ENCODE measurements around the gene PANK4. TPM values are rescaled to one million over a fixed set of nuclear protein-coding genes. Genes with fewer than 3 reads are reported as not detected.

Gene PANK4
- total and polyA plus RNA-seq, 2 donors (not counting 3 experiments of a cell fraction or from before 2014, with no cell fraction given), result 22.1 to 34.0 TPM

DNA sequence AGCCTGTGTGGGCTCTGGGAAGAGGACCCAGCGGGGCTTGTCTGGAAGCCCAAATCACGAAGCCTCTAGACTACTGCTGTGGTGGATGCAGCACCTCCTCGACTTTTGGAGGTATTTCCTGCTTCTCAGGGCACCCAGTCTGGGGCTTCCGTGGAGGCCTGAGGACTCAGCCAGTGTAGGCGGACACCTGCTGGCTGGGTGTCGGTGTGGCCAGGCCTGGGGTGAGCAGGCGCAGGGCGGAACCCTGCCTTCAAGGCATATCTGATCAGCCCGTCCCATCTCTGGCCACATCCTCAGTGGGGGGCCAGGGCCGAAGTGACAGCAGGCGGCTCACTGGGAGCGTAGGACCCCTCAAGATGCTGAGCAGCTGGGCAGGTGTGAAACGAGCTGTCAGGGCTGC lies 43.4 kb downstream of the PANK4 start:
- ChIA-PET POLR2A (no interaction called here), CTCF (no interaction called here)
- Histone ChIP-seq H3K36me3 (ENCODE audit: control insufficient read depth in 2 of 2, extremely low read depth in 1 of 2, insufficient read depth in 2 of 2, low read length in 2 of 2) (no peaks in the 10 kb centered on the region), H2AFZ (ENCODE audit: low read depth, low read length) (no peak overlapping the region), H3K9me3 (replicated peaks; ENCODE audit: control insufficient read depth, insufficient read depth, low read length) (no peaks in the 10 kb centered on the region), H4K20me1 (replicated peaks; ENCODE audit: control insufficient read depth, extremely low read depth, insufficient read depth, low read length) (no peaks in the 10 kb centered on the region), H3K4me1 (ENCODE audit: control insufficient read depth, extremely low read depth, insufficient read depth, low read length) (no peaks in the 10 kb centered on the region), H3K4me2 (ENCODE audit: insufficient read depth, low read length) (no peak overlapping the region), H3K27ac (ENCODE audit: insufficient read depth, low read depth, low read length) (no peak overlapping the region), H3K79me2 (ENCODE audit: control insufficient read depth, insufficient read depth, low read length) (no peaks in the 10 kb centered on the region), H3K9ac (replicated peaks; ENCODE audit: extremely low read depth, insufficient read depth, low read length) (no peak overlapping the region), H3K4me3 (replicated peaks in 1 of 3; ENCODE audit: insufficient read depth in 1 of 3, low read depth in 1 of 3, low read length in 3 of 3) (no peak overlapping the region), H3K9me1 (replicated peaks; ENCODE audit: control insufficient read depth, extremely low read depth, insufficient read depth, low read length) (no peaks in the 10 kb centered on the region), H3K27me3 (ENCODE audit: control insufficient read depth in 2 of 2, insufficient read depth in 2 of 2, low read length in 2 of 2) (no peaks in the 10 kb centered on the region)
- FAIRE-seq, result no peak
- DNase-seq (ENCODE audit: low read depth, low spot score), result no peak
- TF ChIP-seq CTCF (IDR thresholded peaks at IDR 0.05; ENCODE audit: extremely low read depth in 1 of 2, insufficient read depth in 1 of 2, low read depth in 1 of 2, low read length in 2 of 2), result no peak
- TF ChIP-seq EZH2 (IDR thresholded peaks at IDR 0.05; ENCODE audit: borderline replicate concordance, low read depth, low read length, severe bottlenecking), result no peak
- TF ChIP-seq POLR2AphosphoS5 (IDR thresholded peaks at IDR 0.05; ENCODE audit: insufficient read depth, low read depth, low read length), result no peak
- TF ChIP-seq GATA2 (IDR thresholded peaks at IDR 0.05; ENCODE audit: insufficient read depth, insufficient read length, low read depth, low read length), result no peak
- no peak for TF ChIP-seq MAX (IDR thresholded peaks at IDR 0.05; ENCODE audit: insufficient read depth, insufficient read length)
- TF ChIP-seq JUN (IDR thresholded peaks at IDR 0.05; ENCODE audit: borderline replicate concordance, insufficient read depth, insufficient read length, low read depth), result no peak
- no peak for TF ChIP-seq FOS (IDR thresholded peaks at IDR 0.05; ENCODE audit: borderline replicate concordance, insufficient read depth, low read length)
- no peak for TF ChIP-seq POLR2A (IDR thresholded peaks at IDR 0.05; ENCODE audit: low read depth, low read length)
- no peak for TF ChIP-seq MYC (IDR thresholded peaks at IDR 0.05; ENCODE audit: low read depth, low read length)
- dilution Hi-C loops (cut with MboI; ENCODE audit: extremely low pct_ligation_motif_present, low sequenced_read_pairs) (no loop called here), intact Hi-C loops (cut with micrococcal nuclease) (no loop called here)
- no TSS peak for BruUV-seq (replicated peaks)

Data from endothelial cell of umbilical vein (primary cell).